ENCODE measurements around the gene KRT85.

DNA sequence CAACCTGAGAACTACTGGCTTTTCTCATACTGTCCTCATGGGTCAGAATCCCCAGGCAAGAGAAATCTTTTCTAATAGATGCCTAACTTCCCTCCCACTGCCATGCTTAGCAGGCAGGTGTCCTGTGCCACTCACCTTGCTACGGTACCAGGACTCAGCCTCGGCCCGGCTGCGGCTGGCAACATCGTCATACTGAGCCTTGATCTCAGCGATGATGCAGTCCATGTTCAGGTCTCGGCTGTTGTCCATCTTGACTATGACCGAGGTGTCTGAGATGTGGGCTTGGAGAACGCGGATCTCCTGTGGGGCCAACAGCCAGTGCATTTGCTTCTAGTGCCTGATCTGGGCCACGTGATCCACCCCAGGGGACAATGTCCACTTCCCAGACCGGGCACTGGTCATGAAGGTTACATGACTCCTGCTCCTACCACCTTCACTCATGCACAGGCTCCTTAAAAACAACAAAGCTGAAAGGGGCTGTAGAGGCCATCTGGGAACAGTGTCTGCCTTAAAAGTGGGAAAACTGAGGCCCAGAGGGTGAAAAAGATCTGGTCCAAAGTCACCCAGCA is 4.1 kb downstream of the KRT85 start:
- TF ChIP-seq, protein P1, sequence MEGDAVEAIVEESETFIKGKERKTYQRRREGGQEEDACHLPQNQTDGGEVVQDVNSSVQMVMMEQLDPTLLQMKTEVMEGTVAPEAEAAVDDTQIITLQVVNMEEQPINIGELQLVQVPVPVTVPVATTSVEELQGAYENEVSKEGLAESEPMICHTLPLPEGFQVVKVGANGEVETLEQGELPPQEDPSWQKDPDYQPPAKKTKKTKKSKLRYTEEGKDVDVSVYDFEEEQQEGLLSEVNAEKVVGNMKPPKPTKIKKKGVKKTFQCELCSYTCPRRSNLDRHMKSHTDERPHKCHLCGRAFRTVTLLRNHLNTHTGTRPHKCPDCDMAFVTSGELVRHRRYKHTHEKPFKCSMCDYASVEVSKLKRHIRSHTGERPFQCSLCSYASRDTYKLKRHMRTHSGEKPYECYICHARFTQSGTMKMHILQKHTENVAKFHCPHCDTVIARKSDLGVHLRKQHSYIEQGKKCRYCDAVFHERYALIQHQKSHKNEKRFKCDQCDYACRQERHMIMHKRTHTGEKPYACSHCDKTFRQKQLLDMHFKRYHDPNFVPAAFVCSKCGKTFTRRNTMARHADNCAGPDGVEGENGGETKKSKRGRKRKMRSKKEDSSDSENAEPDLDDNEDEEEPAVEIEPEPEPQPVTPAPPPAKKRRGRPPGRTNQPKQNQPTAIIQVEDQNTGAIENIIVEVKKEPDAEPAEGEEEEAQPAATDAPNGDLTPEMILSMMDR (IDR thresholded peaks at IDR 0.05), result no peak
- TF ChIP-seq POLR2AphosphoS5 (IDR thresholded peaks at IDR 0.05) (no peak), POLR2A (IDR thresholded peaks at IDR 0.05; ENCODE audit: low read depth) (no peak)

Measured in esophagus muscularis mucosa (tissue), 3 donors.